HTR-8/SVneo (cell line): ENCODE data around the gene SLC2A6.

Experiments used
- DNase-seq: peaks from one replicate; pipeline ENCODE4 v3.0.0; 2011; ENCODE audit warnings: low spot score, mixed read lengths; ENCODE audit not compliant: insufficient read length
- FAIRE-seq: peaks from 2 replicates; lab custom pipeline; 2011; peaks lifted over from hg19 to GRCh38; lab: Jason Lieb, UNC

SLC2A6 gene

GRCh38 chr9:133445293-133445969 lies 33.5 kb downstream of the SLC2A6 start:
- FAIRE-seq = no peak

DNA sequence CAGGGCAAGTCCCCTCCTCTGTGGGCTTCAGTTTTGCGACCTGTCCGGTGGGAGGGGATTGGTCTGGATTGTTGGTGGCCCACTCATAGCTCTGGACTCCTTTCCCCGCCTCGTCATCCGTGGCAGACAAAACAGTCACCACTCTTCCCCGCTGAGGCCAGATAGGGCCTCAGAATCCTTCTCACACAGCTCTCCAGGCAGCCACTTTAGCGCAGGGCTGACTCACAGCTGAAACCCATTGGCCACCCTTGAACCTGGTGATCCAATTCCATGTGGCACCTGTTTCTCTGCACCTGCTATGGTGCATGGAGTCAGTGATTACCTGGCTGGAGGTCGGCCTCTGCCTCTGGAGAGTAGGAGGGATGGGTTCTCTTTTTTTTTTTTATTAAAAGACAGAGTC lies 34.9 kb downstream of the SLC2A6 start:
- DNase-seq = no peak
- FAIRE-seq = no peak

More at GRCh38 chr9:133445293-133445969, 33.5 kb downstream of the SLC2A6 start:
- no peak for DNase-seq

- no peak for FAIRE-seq
- DNase-seq = no peak
Measured at GRCh38 chr9:133443248-133443647, 35.7 kb downstream of the SLC2A6 start.

DNA sequence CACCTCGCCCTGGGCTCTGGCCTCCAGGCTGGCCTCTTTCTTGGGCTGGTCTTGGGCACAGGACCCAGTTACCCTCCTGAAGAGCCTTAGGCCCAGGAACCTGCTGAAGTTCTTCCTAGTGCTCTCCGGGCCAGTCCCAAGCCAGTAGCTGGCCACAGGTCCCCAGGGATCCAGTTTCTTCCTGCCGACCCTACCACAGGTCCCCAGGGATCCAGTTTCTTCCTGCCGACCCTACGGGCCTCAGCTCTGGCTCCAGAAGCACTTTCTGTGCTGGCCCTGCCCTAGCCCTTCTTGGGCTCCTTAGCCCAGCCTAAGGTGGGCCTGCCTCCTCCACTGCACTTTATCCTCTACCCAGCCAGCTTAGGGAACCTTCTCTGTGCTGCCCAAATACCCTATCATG lies 37.3 kb downstream of the SLC2A6 start:
- DNase-seq = no peak
- FAIRE-seq = no peak

DNA sequence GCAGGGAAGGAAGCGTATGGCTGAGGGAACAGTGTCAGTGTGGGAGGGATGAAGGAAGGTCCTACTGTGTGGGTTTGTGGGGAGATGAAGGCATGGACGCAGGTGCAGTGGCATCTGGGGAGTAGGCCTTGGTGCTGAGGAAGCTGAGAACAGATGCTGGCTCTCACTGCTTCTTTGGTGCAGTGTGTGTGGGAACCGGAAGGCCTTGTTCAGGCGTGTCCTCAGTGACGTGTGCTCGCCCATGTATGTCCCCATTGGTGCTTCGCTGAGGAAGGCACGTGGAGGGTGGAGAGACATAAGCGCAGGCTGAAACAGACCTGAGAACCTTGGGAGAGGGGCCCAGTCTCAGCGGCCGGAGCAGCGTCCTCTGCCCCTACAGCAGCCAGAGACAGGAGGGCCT lies 38.0 kb downstream of the SLC2A6 start:
- no peak for FAIRE-seq
- DNase-seq = no peak

DNA sequence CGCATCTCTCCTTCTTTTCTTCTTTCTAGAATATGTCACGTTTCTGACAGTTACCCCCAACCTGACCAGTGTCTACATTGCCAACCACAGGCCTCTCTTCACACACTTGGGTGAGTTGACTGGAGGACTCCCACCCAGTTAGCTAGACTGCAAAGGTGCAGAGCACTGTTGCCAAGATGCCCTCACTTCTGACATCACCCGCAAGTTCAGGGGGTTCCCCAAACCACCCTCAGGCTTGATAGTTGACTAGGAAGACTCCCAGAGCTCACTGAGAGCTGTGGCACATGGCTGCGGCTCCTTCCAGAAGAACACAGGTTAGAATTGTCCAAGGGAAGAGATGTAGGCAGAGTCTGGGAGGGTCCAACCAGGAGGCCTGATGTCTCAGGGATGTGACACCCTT lies 39.6 kb downstream of the SLC2A6 start:
- DNase-seq (no peak), FAIRE-seq (no peak)

DNA sequence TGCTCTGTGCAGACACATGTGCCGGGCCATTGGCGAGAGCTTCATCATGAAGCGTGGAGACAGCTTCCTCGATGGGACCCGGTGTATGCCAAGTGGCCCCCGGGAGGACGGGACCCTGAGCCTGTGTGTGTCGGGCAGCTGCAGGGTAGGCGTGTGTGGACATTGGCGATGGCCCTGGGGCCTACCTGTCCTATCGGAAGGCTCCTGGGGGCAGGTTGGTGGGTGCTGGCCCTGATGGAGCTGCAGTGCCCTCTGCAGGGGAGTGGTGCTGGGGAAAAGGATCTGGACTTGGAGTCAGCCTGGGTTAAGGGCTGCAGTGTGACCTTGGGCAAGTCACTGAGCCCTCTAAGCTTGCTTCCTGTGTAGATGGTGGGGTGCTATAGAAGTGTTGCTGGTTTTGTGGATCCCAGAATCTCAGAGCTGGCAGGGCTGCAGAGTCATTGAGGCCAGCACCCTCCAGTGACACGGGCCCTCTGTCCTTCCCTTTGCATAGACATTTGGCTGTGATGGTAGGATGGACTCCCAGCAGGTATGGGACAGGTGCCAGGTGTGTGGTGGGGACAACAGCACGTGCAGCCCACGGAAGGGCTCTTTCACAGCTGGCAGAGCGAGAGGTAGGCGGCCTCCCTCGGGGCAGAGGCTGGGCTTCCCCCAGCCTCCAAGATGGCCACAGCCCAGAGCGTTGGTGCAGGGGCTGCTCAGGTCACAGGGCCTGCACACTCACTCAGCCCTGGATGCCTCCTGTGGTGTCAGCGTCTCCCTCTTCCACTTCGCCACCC lies 41.0 kb downstream of the SLC2A6 start:
- FAIRE-seq = no peak
- no peak for DNase-seq

DNA sequence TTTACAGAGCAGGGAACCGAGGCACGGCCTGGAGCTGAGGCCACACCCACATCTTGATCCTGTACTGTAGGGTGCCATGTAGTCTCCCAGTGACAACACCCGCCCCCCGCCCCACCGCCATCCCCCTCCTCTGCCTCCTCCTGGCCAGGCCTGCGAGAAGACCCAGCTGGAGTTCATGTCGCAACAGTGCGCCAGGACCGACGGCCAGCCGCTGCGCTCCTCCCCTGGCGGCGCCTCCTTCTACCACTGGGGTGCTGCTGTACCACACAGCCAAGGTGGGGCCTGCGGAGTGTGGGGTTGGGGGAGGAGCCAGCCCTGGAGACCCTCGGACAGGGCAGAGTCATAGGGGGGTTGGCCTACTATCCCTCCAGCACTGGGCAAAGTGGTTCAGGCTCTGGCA lies 42.2 kb downstream of the SLC2A6 start:
- FAIRE-seq (no peak), DNase-seq (no peak)

- FAIRE-seq = no peak
- no peak for DNase-seq
Measured at GRCh38 chr9:133433351-133433843, 45.5 kb downstream of the SLC2A6 start.

DNA sequence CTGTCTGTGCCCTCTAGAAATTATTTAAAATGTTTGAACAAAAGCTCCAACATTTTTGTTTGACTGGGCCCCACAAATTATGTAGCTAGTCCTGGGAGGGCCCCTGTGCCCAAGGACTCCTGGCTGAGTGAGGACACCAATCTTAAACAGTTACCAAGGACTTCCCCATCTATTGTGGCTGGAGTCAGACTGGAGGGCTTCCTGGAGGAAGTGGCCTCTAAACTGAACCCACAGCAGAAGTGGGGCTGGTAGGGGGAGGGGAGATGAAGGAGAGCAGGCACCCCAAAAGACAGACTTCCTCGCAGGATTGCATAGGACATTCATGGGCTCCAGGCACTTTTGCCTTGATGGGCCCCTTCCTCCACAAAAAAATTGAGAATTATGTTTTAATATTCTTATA lies 48.7 kb downstream of the SLC2A6 start:
- FAIRE-seq (no peak), DNase-seq (no peak)

GRCh38 chr9:133429641-133430161 lies 49.2 kb downstream of the SLC2A6 start:
- no peak for FAIRE-seq

GRCh38 chr9:133429214-133429613 lies 49.7 kb downstream of the SLC2A6 start:
- FAIRE-seq (no peak), DNase-seq (no peak)

More at GRCh38 chr9:133429641-133430161, 49.2 kb downstream of the SLC2A6 start:
- peak; percentile 36 for DNase-seq

- peak; percentile 63 for FAIRE-seq
Measured at GRCh38 chr9:133428617-133429101, 50.2 kb downstream of the SLC2A6 start.

GRCh38 chr9:133427658-133428348 lies 51.1 kb downstream of the SLC2A6 start:
- no peak for DNase-seq
- FAIRE-seq = no peak

More at GRCh38 chr9:133428617-133429101, 50.2 kb downstream of the SLC2A6 start:
- peak; percentile 48 for DNase-seq

- no peak for FAIRE-seq
Measured at GRCh38 chr9:133426011-133426410, 52.9 kb downstream of the SLC2A6 start.

GRCh38 chr9:133425049-133425632 lies 53.8 kb downstream of the SLC2A6 start:
- no peak for FAIRE-seq
- DNase-seq = no peak

More at GRCh38 chr9:133426011-133426410, 52.9 kb downstream of the SLC2A6 start:
- no peak for DNase-seq

DNA sequence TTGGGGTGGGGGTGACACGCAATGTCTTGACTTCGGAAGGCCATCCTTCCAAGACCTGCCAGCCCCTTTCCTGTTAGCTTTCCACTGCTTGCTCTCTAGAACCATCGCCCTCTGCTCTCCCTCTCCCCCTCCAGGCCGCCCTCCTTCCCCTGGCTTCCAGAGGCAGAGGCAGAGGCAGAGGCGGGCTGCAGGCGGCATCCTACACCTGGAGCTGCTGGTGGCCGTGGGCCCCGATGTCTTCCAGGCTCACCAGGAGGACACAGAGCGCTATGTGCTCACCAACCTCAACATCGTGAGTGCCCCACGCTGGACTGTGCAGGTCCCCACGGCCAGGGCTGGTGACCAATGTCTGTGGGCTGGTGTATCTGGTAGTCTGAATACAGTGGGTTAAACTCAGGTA lies 54.7 kb downstream of the SLC2A6 start:
- DNase-seq = no peak
- FAIRE-seq = no peak

- FAIRE-seq (no peak), DNase-seq (no peak)
Measured at GRCh38 chr9:133423216-133423615, 55.7 kb downstream of the SLC2A6 start.

GRCh38 chr9:133421615-133422542 lies 57.0 kb downstream of the SLC2A6 start, which contains the start of gene ADAMTS13:
Gene ADAMTS13 (plus strand): TSS chr9:133422367. CDS start chr9:133422444, 77 bp downstream.
- FAIRE-seq (no peak), DNase-seq (no peak)
